PC-3 (cell line): ENCODE results near the gene LRRC70.

Source experiments
- CTCF ChIP-seq: fragments of 300-600 bp; sonication (generic); conservative IDR thresholded peaks from 2 replicates; pipeline ENCODE4 v1.5.1; 2017; ENCODE audit warnings: antibody characterized with exemption, low read depth, mild to moderate bottlenecking, low read length
- EZH2 ChIP-seq: fragments of 300-600 bp; sonication (generic); IDR thresholded peaks from one replicate; pipeline ENCODE4 v1.6.1; 2017; ENCODE audit warnings: antibody characterized with exemption, mild to moderate bottlenecking, low read length; ENCODE audit not compliant: unreplicated experiment
- EZH2phosphoT487 ChIP-seq: fragments of 300-600 bp; sonication (generic); IDR thresholded peaks from 2 replicates; pipeline ENCODE4 v1.6.1; 2018; ENCODE audit warnings: mild to moderate bottlenecking, antibody characterized with exemption, low read length, borderline replicate concordance

- TF ChIP-seq CTCF (no peak), EZH2 (no peak), EZH2phosphoT487 (no peak)
These were observed 30.5 kb upstream of the LRRC70 start for GRCh38 chr5:62547945-62548630.
